ENCODE data around the gene SLBP. TPM values are rescaled to one million over a fixed set of nuclear protein-coding genes. Genes with fewer than 3 reads are reported as not detected.
"Not testable (repeated sequence)": the region's sequence is repeated elsewhere in the genome, so short reads cannot be mapped to it uniquely, and the experiment has no call there.

SLBP gene
- polyA plus RNA-seq, 3 donors, result 13.8 to 31.2 (median 24.1) TPM

GRCh38 chr4:1717129-1718094 lies 5.3 kb upstream of the SLBP start:
- WGBS, 3 donors, result 90 to 92% (median 91%) methylated on average over 30 to 32 of the region's 32 CpGs

GRCh38 chr4:1716065-1716945 lies 4.2 kb upstream of the SLBP start:
- H3K27ac ChIP-seq (ENCODE audit: low read depth, low read length), result no peak overlapping the region
- 81 to 84% (median 83%) methylated on average over 15 of the region's 15 CpGs for WGBS, 3 donors

More at GRCh38 chr4:1717129-1718094, 5.3 kb upstream of the SLBP start:
- no peak overlapping the region for H3K27ac ChIP-seq (ENCODE audit: low read depth, low read length)

GRCh38 chr4:1715002-1715758 lies 3.1 kb upstream of the SLBP start:
- 51 to 80% (median 54%) methylated on average over 16 of the region's 16 CpGs for WGBS, 3 donors
- no peak overlapping the region for H3K27ac ChIP-seq (ENCODE audit: low read depth, low read length)

DNA sequence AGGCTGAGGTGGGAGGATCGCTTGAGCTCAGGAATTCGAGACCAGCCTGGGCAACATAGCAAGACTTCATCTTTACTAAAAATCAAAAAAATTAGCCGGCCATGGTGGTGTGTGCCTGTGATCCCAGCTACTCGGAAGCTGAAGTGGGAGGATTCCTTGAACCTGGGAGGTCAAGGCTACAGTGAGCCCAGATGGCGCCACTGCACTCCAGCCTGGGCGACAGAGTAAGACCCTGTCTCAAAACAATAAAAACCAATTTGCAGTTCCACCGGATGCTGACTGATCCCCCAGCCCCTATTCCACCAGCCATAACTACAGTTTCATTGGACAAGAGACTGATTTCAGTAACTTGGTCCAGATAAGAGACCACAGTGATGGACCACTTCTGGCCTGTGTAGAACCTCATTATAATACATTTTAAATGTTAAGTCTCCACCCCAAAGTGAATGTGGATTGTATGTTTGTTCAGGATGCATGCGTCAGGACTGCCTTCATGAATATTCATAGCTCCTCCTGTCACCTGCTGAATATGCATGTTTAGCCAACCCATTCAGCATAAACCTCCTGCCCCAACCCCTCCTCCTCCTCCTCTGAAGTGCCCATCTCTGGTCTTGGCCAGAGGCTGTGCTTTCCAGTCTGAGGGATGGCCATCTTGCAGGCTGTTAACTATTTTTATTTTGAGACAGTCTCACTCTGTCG lies 2.3 kb upstream of the SLBP start:
- WGBS, 3 donors, result 65 to 70% (median 66%) methylated on average over 9 of the region's 9 CpGs
- no peak overlapping the region for H3K27ac ChIP-seq (ENCODE audit: low read depth, low read length)

- 18 to 23% (median 22%) methylated on average over 35 of the region's 35 CpGs for WGBS, 3 donors
- H3K27ac ChIP-seq (ENCODE audit: low read depth, low read length), result peak overlapping the region; percentile 100
Measured at GRCh38 chr4:1713003-1713851, 1.1 kb upstream of the SLBP start.

GRCh38 chr4:1711571-1712215 lies 426 bp downstream of the SLBP start:
- peak overlapping the region; percentile 44 for H3K27ac ChIP-seq (ENCODE audit: low read depth, low read length)
- WGBS, 3 donors, result 0 to 1% (median 0%) methylated on average over 62 to 85 of the region's 85 CpGs

- 12 to 14% (median 14%) methylated on average over 22 of the region's 22 CpGs for WGBS, 3 donors
- H3K27ac ChIP-seq (ENCODE audit: low read depth, low read length), result no peak overlapping the region
Measured at GRCh38 chr4:1711055-1711570, 1.0 kb downstream of the SLBP start.

DNA sequence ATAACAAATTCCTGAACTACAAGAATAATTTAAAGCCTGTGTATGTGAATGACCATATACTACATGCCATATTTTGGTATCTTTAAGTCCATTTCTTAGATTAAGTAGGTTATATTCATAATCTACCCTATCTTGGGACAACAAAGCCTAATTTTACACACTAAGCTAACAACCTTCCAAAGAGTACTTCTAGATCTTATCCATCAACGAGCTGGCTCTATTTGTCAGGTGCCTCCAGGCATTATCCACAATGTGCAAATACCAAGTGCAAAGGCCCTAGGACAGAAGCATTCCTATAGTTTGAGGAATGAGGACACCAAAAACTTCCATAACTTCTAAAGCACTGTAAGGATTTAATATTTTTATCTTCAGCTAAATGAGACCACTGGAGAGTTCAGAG lies 3.5 kb downstream of the SLBP start:
- H3K27ac ChIP-seq (ENCODE audit: low read depth, low read length), result no peak overlapping the region
- WGBS, 3 donors, result 29 to 55% (median 45%) methylated on average over 1 of the region's 1 CpG

DNA sequence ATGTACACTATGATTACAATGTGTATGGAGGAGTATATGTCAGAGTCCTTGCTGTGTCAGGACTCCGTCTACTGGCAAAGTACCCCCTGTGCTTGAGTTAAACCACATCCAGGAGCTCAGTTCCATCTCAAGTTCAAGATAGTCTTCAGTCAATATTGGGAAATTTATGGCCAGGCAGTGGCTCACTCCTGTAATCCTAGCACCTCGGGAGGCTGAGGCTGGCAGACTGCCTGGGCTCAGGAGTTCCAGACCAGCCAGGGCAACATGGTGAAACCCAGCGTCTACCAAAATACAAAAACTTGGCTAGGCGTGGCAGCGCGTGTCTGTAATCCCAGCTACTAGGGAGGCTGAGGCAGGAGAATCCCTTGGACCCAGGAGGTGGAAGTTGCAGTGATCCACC lies 5.8 kb downstream of the SLBP start:
- 89 to 92% (median 91%) methylated on average over 6 of the region's 6 CpGs for WGBS, 3 donors

DNA sequence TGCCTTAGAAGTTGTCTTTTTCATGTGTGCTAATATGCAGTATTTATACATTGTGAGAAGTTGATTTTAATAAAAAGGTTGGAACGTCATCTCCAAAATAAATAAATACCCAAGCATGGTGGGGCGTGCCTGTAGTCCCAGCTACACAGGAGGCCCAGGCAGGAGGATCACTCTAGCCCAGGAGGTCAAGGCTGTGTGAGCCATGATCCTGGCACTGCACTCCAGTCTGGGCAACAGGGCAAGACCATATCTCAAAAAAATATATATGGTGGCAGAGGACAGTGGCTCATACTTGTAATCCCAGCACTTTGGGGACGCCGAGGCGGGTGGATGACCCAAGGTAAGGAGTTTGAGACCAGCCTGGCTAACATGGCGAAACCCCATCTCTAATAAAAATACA lies 6.4 kb downstream of the SLBP start:
- WGBS, 3 donors, result 93 to 96% (median 95%) methylated on average over 6 of the region's 6 CpGs

More for the DNA sequence above, 5.8 kb downstream of the SLBP start:
- H3K27ac ChIP-seq (ENCODE audit: low read depth, low read length), result no peak overlapping the region

GRCh38 chr4:1703867-1704266 lies 8.3 kb downstream of the SLBP start:
- no peak overlapping the region for H3K27ac ChIP-seq (ENCODE audit: low read depth, low read length)
- 86 to 97% (median 96%) methylated on average over 1 of the region's 1 CpG for WGBS, 3 donors

More for the DNA sequence above, 6.4 kb downstream of the SLBP start:
- H3K27ac ChIP-seq (ENCODE audit: low read depth, low read length), result no peak overlapping the region

DNA sequence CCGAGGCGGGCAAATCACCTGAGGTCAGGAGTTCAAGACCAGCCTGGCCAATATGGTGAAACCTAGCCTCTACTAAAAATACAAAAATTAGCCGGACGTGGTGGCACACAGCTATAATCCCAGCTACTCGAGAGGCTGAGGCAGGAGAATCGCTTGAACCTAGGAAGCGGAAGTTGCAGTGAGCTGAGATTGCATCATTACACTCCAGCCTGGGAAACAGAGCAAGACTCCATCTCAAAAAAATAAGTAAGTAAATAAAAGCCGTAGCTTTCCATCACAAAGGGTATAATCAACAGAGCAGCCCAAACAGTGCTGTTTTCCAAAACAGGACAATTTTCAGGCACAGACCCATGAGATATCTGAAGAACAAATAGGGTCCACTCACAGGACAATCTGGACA lies 10.4 kb downstream of the SLBP start:
- not testable (repeated sequence) for H3K27ac ChIP-seq (ENCODE audit: low read depth, low read length)
- WGBS, 3 donors, result 64 to 88% (median 73%) methylated on average over 8 of the region's 8 CpGs

DNA sequence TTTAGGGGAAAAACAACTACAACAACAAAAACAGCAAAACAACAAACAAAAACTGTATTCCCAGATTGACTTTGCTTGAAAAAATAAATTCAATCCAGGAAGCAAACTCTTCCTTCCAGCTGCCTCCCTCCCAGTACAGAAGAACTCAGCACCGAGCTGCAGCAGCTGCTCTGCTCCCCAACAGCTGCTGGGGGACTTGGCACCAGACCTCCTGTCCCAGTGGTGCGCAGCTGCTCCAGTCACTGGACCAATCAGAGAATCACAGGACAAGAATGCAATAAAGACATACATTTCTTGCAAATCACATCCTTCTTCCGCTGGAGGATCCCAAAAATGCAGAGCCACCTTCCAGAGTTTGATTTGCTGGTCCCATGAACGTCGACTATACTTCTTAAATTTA lies 16.2 kb downstream of the SLBP start:
- 68 to 84% (median 80%) methylated on average over 5 of the region's 5 CpGs for WGBS, 3 donors

GRCh38 chr4:1693131-1693896 lies 18.8 kb downstream of the SLBP start:
- 34 to 48% (median 38%) methylated on average over 7 of the region's 7 CpGs for WGBS, 3 donors
- H3K27ac ChIP-seq (ENCODE audit: low read depth, low read length), result no peak overlapping the region

More for the DNA sequence above, 16.2 kb downstream of the SLBP start:
- H3K27ac ChIP-seq (ENCODE audit: low read depth, low read length), result no peak overlapping the region

DNA sequence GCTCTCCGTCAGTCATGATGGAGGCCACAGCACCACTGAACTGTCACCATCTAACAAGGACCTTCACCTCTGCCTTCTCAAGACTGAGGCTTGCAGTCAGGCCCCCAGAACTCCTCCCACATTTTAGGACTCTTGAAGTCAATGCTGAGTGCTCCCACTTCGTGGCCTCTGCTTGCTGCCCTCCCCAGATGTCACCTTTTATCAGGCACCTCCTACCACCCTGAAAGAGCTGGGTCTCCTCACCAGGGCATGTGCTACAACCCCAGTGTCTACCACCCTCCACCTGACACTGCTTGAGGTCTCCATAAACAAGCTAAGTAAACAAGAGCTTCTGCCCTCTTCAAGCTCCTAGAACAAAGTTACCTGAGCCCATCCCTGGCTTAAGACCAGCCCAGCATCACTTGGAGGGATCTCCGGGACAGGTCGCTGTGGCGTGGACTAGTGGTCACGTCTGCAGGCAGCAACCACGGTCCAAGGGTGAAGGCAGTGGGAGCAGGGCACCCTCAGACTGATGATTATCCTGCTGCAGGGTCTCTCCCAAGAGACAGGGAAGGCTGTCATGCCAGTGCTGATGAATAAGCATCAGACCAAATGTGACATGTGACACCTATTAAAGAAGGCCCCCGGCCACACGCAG lies 20.3 kb downstream of the SLBP start:
- 86 to 92% (median 91%) methylated on average over 9 of the region's 9 CpGs for WGBS, 3 donors
- no peak overlapping the region for H3K27ac ChIP-seq (ENCODE audit: low read depth, low read length)
